Measurements from ENCODE around the gene FAM216B.

FAM216B gene

GRCh38 chr13:42820451-42820850 is 39.1 kb downstream of the FAM216B start:
- no peak overlapping the region for H3K27ac ChIP-seq (ENCODE audit: low read depth, low read length)

GRCh38 chr13:42821437-42821836 is 40.1 kb downstream of the FAM216B start:
- H4K20me1 ChIP-seq (ENCODE audit: low read depth, low read length), result no peaks in the 10 kb centered on the region
- no peaks in the 10 kb centered on the region for H3K9me2 ChIP-seq (replicated peaks; ENCODE audit: insufficient read depth, low read length)
- TF ChIP-seq EZH2phosphoT487 (conservative IDR thresholded peaks at IDR 0.05; ENCODE audit: low read length) (no peak), CTCF (IDR thresholded peaks at IDR 0.05; ENCODE audit: insufficient read depth, low read length, poor library complexity, severe bottlenecking) (no peak)
- no peaks in the 10 kb centered on the region for H3K27me3 ChIP-seq (ENCODE audit: low read length)
- no peaks in the 10 kb centered on the region for H3K9me3 ChIP-seq (ENCODE audit: insufficient read depth, low read length)
- H3F3A ChIP-seq (ENCODE audit: insufficient read depth), result no peaks in the 10 kb centered on the region
- H3K4me2 ChIP-seq (ENCODE audit: low read depth, low read length, poor library complexity, severe bottlenecking), result no peak overlapping the region
- H2AFZ ChIP-seq (ENCODE audit: low read depth, low read length, severe bottlenecking), result no peak overlapping the region
- no peaks in the 10 kb centered on the region for H3K79me2 ChIP-seq (ENCODE audit: insufficient read depth, low read length)
- H3K4me3 ChIP-seq (ENCODE audit: insufficient read depth, low read length, poor library complexity, severe bottlenecking), result no peak overlapping the region
- H3K9ac ChIP-seq (ENCODE audit: low read length), result no peak overlapping the region
- H3K36me3 ChIP-seq (ENCODE audit: low read length), result no peaks in the 10 kb centered on the region
- H3K27ac ChIP-seq (ENCODE audit: low read depth, low read length), result no peak overlapping the region

More at GRCh38 chr13:42820451-42820850, 39.1 kb downstream of the FAM216B start:
- TF ChIP-seq CTCF (IDR thresholded peaks at IDR 0.05; ENCODE audit: insufficient read depth, low read length, poor library complexity, severe bottlenecking), result no peak
- no peak for TF ChIP-seq EZH2phosphoT487 (conservative IDR thresholded peaks at IDR 0.05; ENCODE audit: low read length)
- Histone ChIP-seq H4K20me1 (ENCODE audit: low read depth, low read length) (no peaks in the 10 kb centered on the region), H3K4me2 (ENCODE audit: low read depth, low read length, poor library complexity, severe bottlenecking) (no peak overlapping the region), H3K27me3 (ENCODE audit: low read length) (no peaks in the 10 kb centered on the region), H3K9me2 (replicated peaks; ENCODE audit: insufficient read depth, low read length) (no peaks in the 10 kb centered on the region), H3K9ac (ENCODE audit: low read length) (no peak overlapping the region), H3F3A (ENCODE audit: insufficient read depth) (no peaks in the 10 kb centered on the region), H2AFZ (ENCODE audit: low read depth, low read length, severe bottlenecking) (no peak overlapping the region), H3K9me3 (ENCODE audit: insufficient read depth, low read length) (no peaks in the 10 kb centered on the region), H3K79me2 (ENCODE audit: insufficient read depth, low read length) (no peaks in the 10 kb centered on the region), H3K36me3 (ENCODE audit: low read length) (no peaks in the 10 kb centered on the region), H3K4me3 (ENCODE audit: insufficient read depth, low read length, poor library complexity, severe bottlenecking) (no peak overlapping the region)

- no peak for TF ChIP-seq CTCF (IDR thresholded peaks at IDR 0.05; ENCODE audit: insufficient read depth, low read length, poor library complexity, severe bottlenecking)
- TF ChIP-seq EZH2phosphoT487 (conservative IDR thresholded peaks at IDR 0.05; ENCODE audit: low read length), result no peak
- no peak overlapping the region for H3K4me3 ChIP-seq (ENCODE audit: insufficient read depth, low read length, poor library complexity, severe bottlenecking)
- H3K79me2 ChIP-seq (ENCODE audit: insufficient read depth, low read length), result no peaks in the 10 kb centered on the region
- H3K9me2 ChIP-seq (replicated peaks; ENCODE audit: insufficient read depth, low read length), result no peaks in the 10 kb centered on the region
- H3K36me3 ChIP-seq (ENCODE audit: low read length), result no peaks in the 10 kb centered on the region
- no peaks in the 10 kb centered on the region for H3F3A ChIP-seq (ENCODE audit: insufficient read depth)
- no peak overlapping the region for H2AFZ ChIP-seq (ENCODE audit: low read depth, low read length, severe bottlenecking)
- no peak overlapping the region for H3K9ac ChIP-seq (ENCODE audit: low read length)
- H3K27me3 ChIP-seq (ENCODE audit: low read length), result no peaks in the 10 kb centered on the region
- H3K9me3 ChIP-seq (ENCODE audit: insufficient read depth, low read length), result no peaks in the 10 kb centered on the region
- no peaks in the 10 kb centered on the region for H4K20me1 ChIP-seq (ENCODE audit: low read depth, low read length)
- no peak overlapping the region for H3K4me2 ChIP-seq (ENCODE audit: low read depth, low read length, poor library complexity, severe bottlenecking)
- no peak overlapping the region for H3K27ac ChIP-seq (ENCODE audit: low read depth, low read length)
Measured at GRCh38 chr13:42832341-42833096, 51.1 kb downstream of the FAM216B start.
